ENCODE results near the gene LYPD6B. TPM values are rescaled to one million over a fixed set of nuclear protein-coding genes. Genes with fewer than 3 reads are reported as not detected.

Gene LYPD6B
- total and polyA plus RNA-seq, 4 donors = 0.13 to 0.59 (median 0.14) TPM

DNA sequence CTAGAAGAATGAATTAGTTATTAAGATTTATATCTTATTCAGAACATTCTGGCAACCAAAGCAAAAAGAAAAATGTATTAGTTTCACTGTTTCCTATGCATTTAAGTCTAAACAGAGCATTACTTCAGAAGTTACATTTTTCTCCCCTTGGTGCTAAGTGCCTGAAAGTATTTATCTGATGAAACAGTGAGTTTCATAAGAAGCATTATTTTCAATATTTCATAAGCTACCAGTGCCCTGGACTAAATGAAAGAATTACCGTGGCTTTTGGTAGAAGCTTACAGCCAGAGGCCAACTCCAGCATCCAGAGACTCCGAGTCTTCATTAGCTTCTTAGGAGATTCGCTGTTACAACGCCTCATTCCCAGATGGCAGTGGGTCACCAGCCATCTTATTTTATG is 97.6 kb downstream of the LYPD6B start:
- Histone ChIP-seq H3K27me3 (ENCODE audit: control insufficient read depth in 4 of 4, insufficient read depth in 4 of 4, low read length in 3 of 4) (no peaks in the 10 kb centered on the region), H3K36me3 (ENCODE audit: control insufficient read depth in 4 of 4, insufficient read depth in 3 of 4, low read depth in 1 of 4, low read length in 3 of 4) (no peaks in the 10 kb centered on the region), H3K4me1 (ENCODE audit: control insufficient read depth in 4 of 4, insufficient read depth in 4 of 4, low read length in 3 of 4) (no peaks in the 10 kb centered on the region), H3K4me3 (ENCODE audit: low read depth in 1 of 3, low read length in 3 of 3) (no peak overlapping the region), H3K9ac (ENCODE audit: low read depth in 1 of 2, low read length in 2 of 2) (no peak overlapping the region), H3K27ac (ENCODE audit: low read depth in 1 of 2, low read length in 2 of 2) (no peak overlapping the region), H3K9me3 (ENCODE audit: control insufficient read depth in 4 of 4, low read length in 3 of 4) (no peaks in the 10 kb centered on the region)
- TF ChIP-seq EGR1 (IDR thresholded peaks at IDR 0.05; ENCODE audit: low read depth in 2 of 2) = no peak
- TF ChIP-seq RXRA (IDR thresholded peaks at IDR 0.05) = no peak
- no peak for TF ChIP-seq GABPA (IDR thresholded peaks at IDR 0.05 in 1 of 2, conservative IDR thresholded peaks at IDR 0.05 in 1 of 2)
- no peak for TF ChIP-seq YY1 (IDR thresholded peaks at IDR 0.05)
- no peak for TF ChIP-seq HNF4G (IDR thresholded peaks at IDR 0.05)
- no peak for TF ChIP-seq SP1 (IDR thresholded peaks at IDR 0.05)
- TF ChIP-seq CTCF (IDR thresholded peaks at IDR 0.05; ENCODE audit: low read depth, low read length, missing input control) = no peak
- TF ChIP-seq, protein P1, sequence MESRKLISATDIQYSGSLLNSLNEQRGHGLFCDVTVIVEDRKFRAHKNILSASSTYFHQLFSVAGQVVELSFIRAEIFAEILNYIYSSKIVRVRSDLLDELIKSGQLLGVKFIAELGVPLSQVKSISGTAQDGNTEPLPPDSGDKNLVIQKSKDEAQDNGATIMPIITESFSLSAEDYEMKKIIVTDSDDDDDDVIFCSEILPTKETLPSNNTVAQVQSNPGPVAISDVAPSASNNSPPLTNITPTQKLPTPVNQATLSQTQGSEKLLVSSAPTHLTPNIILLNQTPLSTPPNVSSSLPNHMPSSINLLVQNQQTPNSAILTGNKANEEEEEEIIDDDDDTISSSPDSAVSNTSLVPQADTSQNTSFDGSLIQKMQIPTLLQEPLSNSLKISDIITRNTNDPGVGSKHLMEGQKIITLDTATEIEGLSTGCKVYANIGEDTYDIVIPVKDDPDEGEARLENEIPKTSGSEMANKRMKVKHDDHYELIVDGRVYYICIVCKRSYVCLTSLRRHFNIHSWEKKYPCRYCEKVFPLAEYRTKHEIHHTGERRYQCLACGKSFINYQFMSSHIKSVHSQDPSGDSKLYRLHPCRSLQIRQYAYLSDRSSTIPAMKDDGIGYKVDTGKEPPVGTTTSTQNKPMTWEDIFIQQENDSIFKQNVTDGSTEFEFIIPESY (IDR thresholded peaks at IDR 0.05) = no peak
- TF ChIP-seq JUND (IDR thresholded peaks at IDR 0.05) = no peak
- no peak for TF ChIP-seq TAF1 (conservative IDR thresholded peaks at IDR 0.05)
- no peak for TF ChIP-seq NR2F2 (IDR thresholded peaks at IDR 0.05)
- no peak for TF ChIP-seq FOXA1 (IDR thresholded peaks at IDR 0.05)
- no peak for TF ChIP-seq MAX (IDR thresholded peaks at IDR 0.05)
- no peak for TF ChIP-seq RAD21 (IDR thresholded peaks at IDR 0.05)
- TF ChIP-seq FOXA2 (IDR thresholded peaks at IDR 0.05) = no peak
- TF ChIP-seq, protein P2, sequence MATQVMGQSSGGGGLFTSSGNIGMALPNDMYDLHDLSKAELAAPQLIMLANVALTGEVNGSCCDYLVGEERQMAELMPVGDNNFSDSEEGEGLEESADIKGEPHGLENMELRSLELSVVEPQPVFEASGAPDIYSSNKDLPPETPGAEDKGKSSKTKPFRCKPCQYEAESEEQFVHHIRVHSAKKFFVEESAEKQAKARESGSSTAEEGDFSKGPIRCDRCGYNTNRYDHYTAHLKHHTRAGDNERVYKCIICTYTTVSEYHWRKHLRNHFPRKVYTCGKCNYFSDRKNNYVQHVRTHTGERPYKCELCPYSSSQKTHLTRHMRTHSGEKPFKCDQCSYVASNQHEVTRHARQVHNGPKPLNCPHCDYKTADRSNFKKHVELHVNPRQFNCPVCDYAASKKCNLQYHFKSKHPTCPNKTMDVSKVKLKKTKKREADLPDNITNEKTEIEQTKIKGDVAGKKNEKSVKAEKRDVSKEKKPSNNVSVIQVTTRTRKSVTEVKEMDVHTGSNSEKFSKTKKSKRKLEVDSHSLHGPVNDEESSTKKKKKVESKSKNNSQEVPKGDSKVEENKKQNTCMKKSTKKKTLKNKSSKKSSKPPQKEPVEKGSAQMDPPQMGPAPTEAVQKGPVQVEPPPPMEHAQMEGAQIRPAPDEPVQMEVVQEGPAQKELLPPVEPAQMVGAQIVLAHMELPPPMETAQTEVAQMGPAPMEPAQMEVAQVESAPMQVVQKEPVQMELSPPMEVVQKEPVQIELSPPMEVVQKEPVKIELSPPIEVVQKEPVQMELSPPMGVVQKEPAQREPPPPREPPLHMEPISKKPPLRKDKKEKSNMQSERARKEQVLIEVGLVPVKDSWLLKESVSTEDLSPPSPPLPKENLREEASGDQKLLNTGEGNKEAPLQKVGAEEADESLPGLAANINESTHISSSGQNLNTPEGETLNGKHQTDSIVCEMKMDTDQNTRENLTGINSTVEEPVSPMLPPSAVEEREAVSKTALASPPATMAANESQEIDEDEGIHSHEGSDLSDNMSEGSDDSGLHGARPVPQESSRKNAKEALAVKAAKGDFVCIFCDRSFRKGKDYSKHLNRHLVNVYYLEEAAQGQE (IDR thresholded peaks at IDR 0.05) = no peak
- no peak for TF ChIP-seq HNF4A (conservative IDR thresholded peaks at IDR 0.05)
- TF ChIP-seq, protein P3, sequence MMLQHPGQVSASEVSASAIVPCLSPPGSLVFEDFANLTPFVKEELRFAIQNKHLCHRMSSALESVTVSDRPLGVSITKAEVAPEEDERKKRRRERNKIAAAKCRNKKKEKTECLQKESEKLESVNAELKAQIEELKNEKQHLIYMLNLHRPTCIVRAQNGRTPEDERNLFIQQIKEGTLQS (IDR thresholded peaks at IDR 0.05) = no peak
- WGBS = 94% methylated on average over 4 of the region's 4 CpGs
- no peak for DNase-seq (ENCODE audit: low spot score)
